Heart left ventricle (tissue), 16 donors: ENCODE measurements around the gene PMF1. TPM values are rescaled to one million over a fixed set of nuclear protein-coding genes. Genes with fewer than 3 reads are reported as not detected.

Source experiments
- ATAC-seq, 4 donors: fragments of 200-7000 bp; cut with Tn5 transposase; one replicate each; pipeline ENCODE4 v1.9.1; 2020 to 2022; ENCODE audit warnings: moderate library complexity in 4 of 4, mild to moderate bottlenecking in 3 of 4, moderate number of reproducible peaks in 1 of 4
- DNase-seq, 5 donors: peaks; one replicate each; pipeline ENCODE4 v3.0.0-alpha.2; 2020
- H3K27ac ChIP-seq, 12 donors: fragments of 200-600 bp; sonication (generic) in 4 of 12; one replicate each; pipeline versions ENCODE4 v1.5.0 to v1.8.0; 2016 to 2022; ENCODE audit warnings: mild to moderate bottlenecking in 2 of 12
- H3K27me3 ChIP-seq, 9 donors: fragments of 200-600 bp; sonication (generic) in 2 of 9; one replicate each; pipeline versions ENCODE4 v1.5.1 to v1.8.0; 2016 to 2022; ENCODE audit warnings: mild to moderate bottlenecking in 3 of 9
- H3K36me3 ChIP-seq, 9 donors: fragments of 200-600 bp; sonication (generic) in 2 of 9; one replicate each; pipeline versions ENCODE4 v1.5.0 to v1.8.0; 2018 to 2022; ENCODE audit warnings: mild to moderate bottlenecking in 2 of 9
- H3K4me1 ChIP-seq, 12 donors: fragments of 200-600 bp; sonication (generic) in 4 of 12; one replicate each; pipeline versions ENCODE4 v1.5.0 to v1.8.0; 2016 to 2022; ENCODE audit warnings: mild to moderate bottlenecking in 3 of 12
- H3K4me3 ChIP-seq, 12 donors: fragments of 200-600 bp; sonication (generic) in 4 of 12; one replicate each; pipeline versions ENCODE4 v1.5.0 to v1.8.0; 2017 to 2022; ENCODE audit warnings: mild to moderate bottlenecking in 9 of 12, moderate library complexity in 4 of 12
- H3K9me3 ChIP-seq, 12 donors: fragments of 200-600 bp; sonication (generic) in 4 of 12; one replicate each; pipeline versions ENCODE4 v1.5.0 to v1.8.0; 2016 to 2022; ENCODE audit warnings: mild to moderate bottlenecking in 1 of 12
- POLR2A ChIP-seq, 2 donors: fragments of 450-650 bp; IDR thresholded peaks; one replicate each; pipeline ENCODE4 v1.6.1; 2017; ENCODE audit warnings: antibody characterized with exemption in 2 of 2, mild to moderate bottlenecking in 2 of 2, moderate library complexity in 2 of 2
- WGBS, 4 donors: extraction: QIAGEN DNeasy Blood & Tissue Kit in 2 of 4; methylation state at CpG; one replicate each; pipeline versions ENCODE4 v1.1.5 to v1.1.7; 2013 to 2018; 5-methylcytosine and 5-hydroxymethylcytosine counted together
- intact Hi-C, 10 donors: fragments of 100-400 bp; cut with DNase I; formaldehyde crosslinking; loops; one replicate each; pipeline versions ENCODE4 v1.11.1 to v1.14.2; 2022
- polyA plus RNA-seq, 2 donors: library from polyadenylated mRNA; stranded (reverse); fragments of 200-250 nt; gene quantifications; one replicate each; pipeline ENCODE4 v1.2.3, GENCODE V29; 2013
- total RNA-seq, 9 donors: library from RNA; depleted of rRNA in 2 of 9; stranded (reverse); fragments of >200 nt in 2 of 9; fragmentation: NEBNext Ultra II Directional in 3 of 9; extraction: Animal tissue kit (Norgen Biotek cat#: 25700) in 3 of 9; gene quantifications; one replicate each; pipeline versions ENCODE4 v1.1.0 to v1.2.4, GENCODE V29; 2016 to 2023
- TF ChIP-seq, protein P1 (sequence below), 12 donors: fragments of 200-600 bp; sonication (generic) in 4 of 12; IDR thresholded peaks; one replicate each; pipeline versions ENCODE4 v1.5.0 to v1.8.0; 2018 to 2022; ENCODE audit warnings: antibody characterized with exemption in 12 of 12, mild to moderate bottlenecking in 5 of 12
- donor health status: ischemic (EF 13 %, LVEDD 7.1; RV severe dilation, severe dysfunction).
- donor health status: healthy with polysubstance abuse.
- donor health status: DM: no; HTN: yes; CAD: no.
- donor health status: DM: no; HTN: no; CAD: no.
- donor health status: ischemic (EF 25% LVEDD 6.9; RV normal size, moderate dysfunction).
- donor health status: ischemic (EF 25% LVEDD 5.7; RV mildly dilated, moderate dysfunction).
- donor health status: healthy.
- donor health status: DM: yes; HTN: yes; CAD: no.
- donor health status: ischemic (EF 35%, LVEDD 5.7; RV mildly dilated, moderate dysfunction).
- donor health status: nonischemic (EF 11% LVEDD 7.7; RV severe dilation, severe dysfunction).
- donor health status: DM: yes; HTN: yes; CAD: no.
- donor health status: PGD.
- donor health status: ischemic (EF 29% LVEDD 5.4; RV normal size, mild dysfunction).
- donor health status: nonischemic (EF 23%, LVEDD 6.1; RV moderate dilation, normal function).

Gene PMF1
- total and polyA plus RNA-seq, 11 donors, result 57.8 to 122 (median 68.2) TPM

GRCh38 chr1:156284112-156284511 lies 71.3 kb downstream of the PMF1 start, which contains the start of gene TMEM79:
Gene TMEM79 (plus strand): TSS chr1:156284325. CDS start chr1:156285227, 902 bp downstream.
- 90 to 92% (median 91%) methylated on average over 7 of the region's 7 CpGs for WGBS, 4 donors
- intact Hi-C loops, result no loop called here
- peak within 1 kb of the TSS in 11 of 12 donors; percentile 61 to 98 (median 90) for H3K27ac ChIP-seq

DNA sequence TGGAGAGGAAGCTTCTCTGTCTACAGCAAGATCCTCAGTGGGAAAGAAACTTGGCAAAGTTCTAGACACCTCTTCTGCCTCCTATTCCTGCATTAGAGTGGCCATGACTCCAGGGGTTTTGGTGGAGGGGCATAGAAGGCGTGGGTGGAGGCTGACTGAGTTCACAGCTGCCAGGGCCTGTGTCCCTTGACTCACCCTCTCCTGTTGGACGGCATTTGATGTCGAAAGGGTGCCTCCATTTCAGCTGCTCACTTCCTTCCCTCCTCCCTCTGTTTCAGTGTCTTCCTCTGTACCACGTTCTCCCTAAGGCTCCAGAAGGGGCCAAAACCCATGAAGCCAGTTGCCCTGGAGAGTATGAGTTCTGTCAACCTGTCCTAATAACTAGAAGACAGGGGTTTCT lies 72.0 kb downstream of the PMF1 start:
- ATAC-seq (no peak), DNase-seq (no peak)
- Histone ChIP-seq H3K4me1 (peaks cover 5 to 42% (median 29%) of the 10 kb centered on the region in 12 donors), H3K4me3 (no peak overlapping the region), H3K36me3 (peaks cover 0 to 20% (median 15%) of the 10 kb centered on the region in 9 donors), H3K27me3 (no peaks in the 10 kb centered on the region), H3K27ac (no peak overlapping the region), H3K9me3 (no peaks in the 10 kb centered on the region)
- TF ChIP-seq, protein P1, sequence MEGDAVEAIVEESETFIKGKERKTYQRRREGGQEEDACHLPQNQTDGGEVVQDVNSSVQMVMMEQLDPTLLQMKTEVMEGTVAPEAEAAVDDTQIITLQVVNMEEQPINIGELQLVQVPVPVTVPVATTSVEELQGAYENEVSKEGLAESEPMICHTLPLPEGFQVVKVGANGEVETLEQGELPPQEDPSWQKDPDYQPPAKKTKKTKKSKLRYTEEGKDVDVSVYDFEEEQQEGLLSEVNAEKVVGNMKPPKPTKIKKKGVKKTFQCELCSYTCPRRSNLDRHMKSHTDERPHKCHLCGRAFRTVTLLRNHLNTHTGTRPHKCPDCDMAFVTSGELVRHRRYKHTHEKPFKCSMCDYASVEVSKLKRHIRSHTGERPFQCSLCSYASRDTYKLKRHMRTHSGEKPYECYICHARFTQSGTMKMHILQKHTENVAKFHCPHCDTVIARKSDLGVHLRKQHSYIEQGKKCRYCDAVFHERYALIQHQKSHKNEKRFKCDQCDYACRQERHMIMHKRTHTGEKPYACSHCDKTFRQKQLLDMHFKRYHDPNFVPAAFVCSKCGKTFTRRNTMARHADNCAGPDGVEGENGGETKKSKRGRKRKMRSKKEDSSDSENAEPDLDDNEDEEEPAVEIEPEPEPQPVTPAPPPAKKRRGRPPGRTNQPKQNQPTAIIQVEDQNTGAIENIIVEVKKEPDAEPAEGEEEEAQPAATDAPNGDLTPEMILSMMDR (IDR thresholded peaks at IDR 0.05), result no peak
- TF ChIP-seq POLR2A (IDR thresholded peaks at IDR 0.05), result no peak
- 73 to 89% (median 85%) methylated on average over 2 to 4 of the region's 4 CpGs for WGBS, 4 donors
- intact Hi-C loops, result no loop called here

More at GRCh38 chr1:156284112-156284511, 71.3 kb downstream of the PMF1 start, which contains the start of gene TMEM79:
- H3K9me3 ChIP-seq, result no peaks in the 10 kb centered on the region
- no peaks in the 10 kb centered on the region for H3K27me3 ChIP-seq
- TF ChIP-seq, protein P1 (IDR thresholded peaks at IDR 0.05), result no peak
- no peak for TF ChIP-seq POLR2A (IDR thresholded peaks at IDR 0.05)
- H3K36me3 ChIP-seq, result peaks cover 0 to 19% (median 12%) of the 10 kb centered on the region in 9 donors
- ATAC-seq (no peak), DNase-seq (no peak)
- H3K4me3 ChIP-seq, result peak within 1 kb of the TSS; percentile 68 to 100 (median 84)
- H3K4me1 ChIP-seq, result peaks cover 5 to 44% (median 30%) of the 10 kb centered on the region in 12 donors

GRCh38 chr1:156285437-156285836 lies 72.6 kb downstream of the PMF1 start:
- no peaks in the 10 kb centered on the region for H3K27me3 ChIP-seq
- WGBS, 4 donors, result 91 to 96% (median 94%) methylated on average over 6 to 21 of the region's 21 CpGs
- H3K36me3 ChIP-seq, result peaks cover 0 to 22% (median 11%) of the 10 kb centered on the region in 9 donors
- ATAC-seq, result no peak
- no peak for TF ChIP-seq POLR2A (IDR thresholded peaks at IDR 0.05)
- TF ChIP-seq, protein P1 (IDR thresholded peaks at IDR 0.05), result no peak
- H3K4me3 ChIP-seq, result no peak overlapping the region
- peaks cover 5 to 35% (median 23%) of the 10 kb centered on the region in 12 donors for H3K4me1 ChIP-seq
- DNase-seq, result no peak
- intact Hi-C loops, result no loop called here
- no peak overlapping the region for H3K27ac ChIP-seq
- H3K9me3 ChIP-seq, result no peaks in the 10 kb centered on the region

GRCh38 chr1:156286061-156286460 lies 73.3 kb downstream of the PMF1 start:
- H3K9me3 ChIP-seq, result no peaks in the 10 kb centered on the region
- ATAC-seq (no peak), DNase-seq (no peak)
- no peak for TF ChIP-seq POLR2A (IDR thresholded peaks at IDR 0.05)
- TF ChIP-seq, protein P1 (IDR thresholded peaks at IDR 0.05), result no peak
- H3K4me3 ChIP-seq, result no peak overlapping the region
- peaks cover 0 to 33% (median 17%) of the 10 kb centered on the region in 12 donors for H3K4me1 ChIP-seq
- no peak overlapping the region for H3K27ac ChIP-seq
- WGBS, 4 donors, result 88 to 97% (median 95%) methylated on average over 8 of the region's 8 CpGs
- intact Hi-C loops, result no loop called here
- H3K36me3 ChIP-seq, result peaks cover 0 to 22% (median 9%) of the 10 kb centered on the region in 9 donors
- no peaks in the 10 kb centered on the region for H3K27me3 ChIP-seq

Other genes with a start within 250 kb of the PMF1 start
- gene ARHGEF2, start 234.5 kb upstream of the PMF1 start, total RNA-seq, result 10 to 100 TPM; 34.7 to 98.6 (median 61.6) TPM
- 10 to 100 TPM; 23.9 to 28.8 TPM for gene ARHGEF2, start 234.5 kb upstream of the PMF1 start, polyA plus RNA-seq
- gene SSR2, start 192.1 kb upstream of the PMF1 start, total RNA-seq, result 100 to 1,000 TPM in 4 of 9 donors, 10 to 100 TPM in 5; 67.7 to 174 (median 81.2) TPM
- gene SSR2, start 192.1 kb upstream of the PMF1 start, polyA plus RNA-seq, result 100 to 1,000 TPM in 1 of 2 donors, 10 to 100 TPM in 1; 63.9 to 282 TPM
- gene UBQLN4, start 159.2 kb upstream of the PMF1 start, total RNA-seq, result 10 to 100 TPM; 21.0 to 34.1 (median 26.9) TPM
- gene UBQLN4, start 159.2 kb upstream of the PMF1 start, polyA plus RNA-seq, result 10 to 100 TPM; 15.1 to 37.3 TPM
- gene LAMTOR2, start 158.2 kb upstream of the PMF1 start, total RNA-seq, result 10 to 100 TPM; 51.5 to 83.2 (median 61.4) TPM
- 100 to 1,000 TPM in 1 of 2 donors, 10 to 100 TPM in 1; 88.6 to 106 TPM for gene LAMTOR2, start 158.2 kb upstream of the PMF1 start, polyA plus RNA-seq
- gene RAB25, start 151.8 kb upstream of the PMF1 start, total RNA-seq, result not detected
- under 1 TPM in 1 of 2 donors, not detected in 1; 0.38 TPM for gene RAB25, start 151.8 kb upstream of the PMF1 start, polyA plus RNA-seq
- under 1 TPM; 0.12 to 0.53 (median 0.32) TPM for gene MEX3A, start 130.5 kb upstream of the PMF1 start, total RNA-seq
- gene MEX3A, start 130.5 kb upstream of the PMF1 start, polyA plus RNA-seq, result under 1 TPM; 0.15 to 0.42 TPM
- 100 to 1,000 TPM; 223 to 396 (median 279) TPM for gene LMNA, start 98.3 kb upstream of the PMF1 start, total RNA-seq
- 100 to 1,000 TPM; 257 to 272 TPM for gene LMNA, start 98.3 kb upstream of the PMF1 start, polyA plus RNA-seq
- 10 to 100 TPM in 1 of 9 donors, 1 to 10 TPM in 5, under 1 TPM in 3; 0.60 to 10.2 (median 1.6) TPM for gene SEMA4A, start 59.4 kb upstream of the PMF1 start, total RNA-seq
- gene SEMA4A, start 59.4 kb upstream of the PMF1 start, polyA plus RNA-seq, result 1 to 10 TPM in 1 of 2 donors, under 1 TPM in 1; 0.90 to 1.8 TPM
- gene SLC25A44, start 18.9 kb upstream of the PMF1 start, total RNA-seq, result 10 to 100 TPM; 16.4 to 27.4 (median 20.5) TPM
- gene SLC25A44, start 18.9 kb upstream of the PMF1 start, polyA plus RNA-seq, result 10 to 100 TPM in 1 of 2 donors, 1 to 10 TPM in 1; 5.8 to 29.3 TPM
- gene BGLAP, start 29.2 kb downstream of the PMF1 start, total RNA-seq, result under 1 TPM in 6 of 9 donors, not detected in 3; 0.37 to 0.99 (median 0.65) TPM
- under 1 TPM; 0.32 to 0.57 TPM for gene BGLAP, start 29.2 kb downstream of the PMF1 start, polyA plus RNA-seq
- gene PAQR6, start 35.0 kb downstream of the PMF1 start, total RNA-seq, result 1 to 10 TPM in 3 of 9 donors, under 1 TPM in 4, not detected in 2; 0.42 to 1.9 (median 0.92) TPM
- under 1 TPM; 0.26 to 0.61 TPM for gene PAQR6, start 35.0 kb downstream of the PMF1 start, polyA plus RNA-seq
- gene SMG5, start 69.8 kb downstream of the PMF1 start, total RNA-seq, result 100 to 1,000 TPM in 1 of 9 donors, 10 to 100 TPM in 8; 60.6 to 104 (median 89.4) TPM
- 10 to 100 TPM; 56.3 to 94.3 TPM for gene SMG5, start 69.8 kb downstream of the PMF1 start, polyA plus RNA-seq
- gene TMEM79, start 71.3 kb downstream of the PMF1 start, total RNA-seq, result 1 to 10 TPM in 7 of 9 donors, under 1 TPM in 2; 0.83 to 2.7 (median 1.3) TPM
- 1 to 10 TPM; 1.2 to 1.6 TPM for gene TMEM79, start 71.3 kb downstream of the PMF1 start, polyA plus RNA-seq
- 10 to 100 TPM in 8 of 9 donors, 1 to 10 TPM in 1; 9.1 to 63.8 (median 16.7) TPM for gene GLMP, start 82.7 kb downstream of the PMF1 start, total RNA-seq
- gene GLMP, start 82.7 kb downstream of the PMF1 start, polyA plus RNA-seq, result 10 to 100 TPM; 12.8 to 14.4 TPM
- gene VHLL, start 86.3 kb downstream of the PMF1 start, total RNA-seq, result not detected
- not detected for gene VHLL, start 86.3 kb downstream of the PMF1 start, polyA plus RNA-seq
- gene CCT3, start 125.3 kb downstream of the PMF1 start, total RNA-seq, result 100 to 1,000 TPM; 105 to 152 (median 143) TPM
- 100 to 1,000 TPM in 1 of 2 donors, 10 to 100 TPM in 1; 83.1 to 246 TPM for gene CCT3, start 125.3 kb downstream of the PMF1 start, polyA plus RNA-seq
- gene TSACC, start 125.5 kb downstream of the PMF1 start, total RNA-seq, result under 1 TPM in 2 of 9 donors, not detected in 7; 0.36 to 0.81 TPM
- gene TSACC, start 125.5 kb downstream of the PMF1 start, polyA plus RNA-seq, result not detected
- gene RHBG, start 156.2 kb downstream of the PMF1 start, total RNA-seq, result under 1 TPM in 1 of 9 donors, not detected in 8; 0.29 TPM
- gene RHBG, start 156.2 kb downstream of the PMF1 start, polyA plus RNA-seq, result not detected